SU-DHL-6 (cell line): Measurements from ENCODE around the gene AREG.

Experiments
- H2AFZ ChIP-seq: fragments of 200-600 bp; sonication (generic); 2 replicates; pipeline ENCODE4 v1.6.1; 2014; ENCODE audit warnings: low read depth, mild to moderate bottlenecking, moderate library complexity, mixed read lengths, antibody characterized with exemption, low read length; ENCODE audit not compliant: severe bottlenecking
- H3F3A ChIP-seq: fragments of 200-600 bp; shearing (Covaris generic); 2 replicates; pipeline ENCODE4 v1.6.0; 2016; ENCODE audit warnings: antibody characterized with exemption, mild to moderate bottlenecking; ENCODE audit not compliant: insufficient read depth
- H3K27ac ChIP-seq: fragments of 200-600 bp; sonication (generic); 2 replicates; pipeline ENCODE4 v1.5.1; 2016; ENCODE audit warnings: low read depth, mild to moderate bottlenecking, low read length, moderate library complexity, mixed read lengths
- H3K27me3 ChIP-seq: fragments of 200-600 bp; sonication (generic), shearing (Covaris generic); 2 replicates; pipeline ENCODE4 v1.6.0; 2014; ENCODE audit warnings: mild to moderate bottlenecking, low read length
- H3K36me3 ChIP-seq: fragments of 200-600 bp; sonication (generic); 2 replicates; pipeline ENCODE4 v1.6.1; 2014; ENCODE audit warnings: mild to moderate bottlenecking, low read length, mixed read lengths
- H3K4me2 ChIP-seq: fragments of 300-600, 200-600 bp; shearing (Covaris generic), sonication (generic); 2 replicates; pipeline ENCODE4 v1.6.0; 2014; ENCODE audit warnings: low read length, low read depth, mild to moderate bottlenecking; ENCODE audit not compliant: poor library complexity, severe bottlenecking
- H3K4me3 ChIP-seq: fragments of 200-600 bp; sonication (generic); 2 replicates; pipeline ENCODE4 v1.5.1; 2014; ENCODE audit warnings: antibody characterized with exemption, low read length, mild to moderate bottlenecking, mixed read lengths; ENCODE audit not compliant: insufficient read depth, poor library complexity, severe bottlenecking
- H3K79me2 ChIP-seq: fragments of 200-600 bp; sonication (generic); 2 replicates; pipeline ENCODE4 v1.6.1; 2014; ENCODE audit warnings: mild to moderate bottlenecking, low read length, moderate library complexity; ENCODE audit not compliant: insufficient read depth
- H3K9ac ChIP-seq: fragments of 200-600 bp; sonication (generic); 2 replicates; pipeline ENCODE4 v1.7.0; 2014; ENCODE audit warnings: mild to moderate bottlenecking, low read length
- H3K9me2 ChIP-seq: fragments of 200-600 bp; sonication (generic); replicated peaks from 2 replicates; pipeline ENCODE4 v1.6.1; 2014; ENCODE audit warnings: low read length; ENCODE audit not compliant: insufficient read depth
- H3K9me3 ChIP-seq: fragments of 200-600 bp; sonication (generic); 2 replicates; pipeline ENCODE4 v1.6.1; 2014; ENCODE audit warnings: low read length, mixed read lengths; ENCODE audit not compliant: insufficient read depth
- H4K20me1 ChIP-seq: fragments of 200-600 bp; sonication (generic); 2 replicates; pipeline ENCODE4 v1.6.1; 2014; ENCODE audit warnings: low read depth, mild to moderate bottlenecking, antibody characterized with exemption, low read length, moderate library complexity, mixed read lengths
- EZH2phosphoT487 ChIP-seq: fragments of 200-600 bp; sonication (generic), shearing (Covaris generic); conservative IDR thresholded peaks from 2 replicates; pipeline ENCODE4 v1.6.1; 2018; ENCODE audit warnings: mild to moderate bottlenecking, antibody characterized with exemption, low read length, moderate library complexity, mixed read lengths
- TF ChIP-seq, protein P1 (sequence below): fragments of 200-600 bp; sonication (generic); IDR thresholded peaks from one replicate; pipeline ENCODE4 v1.5.1; 2017; ENCODE audit warnings: antibody characterized with exemption, mild to moderate bottlenecking, low read length, moderate library complexity; ENCODE audit not compliant: insufficient read depth, poor library complexity, severe bottlenecking

Gene AREG

DNA sequence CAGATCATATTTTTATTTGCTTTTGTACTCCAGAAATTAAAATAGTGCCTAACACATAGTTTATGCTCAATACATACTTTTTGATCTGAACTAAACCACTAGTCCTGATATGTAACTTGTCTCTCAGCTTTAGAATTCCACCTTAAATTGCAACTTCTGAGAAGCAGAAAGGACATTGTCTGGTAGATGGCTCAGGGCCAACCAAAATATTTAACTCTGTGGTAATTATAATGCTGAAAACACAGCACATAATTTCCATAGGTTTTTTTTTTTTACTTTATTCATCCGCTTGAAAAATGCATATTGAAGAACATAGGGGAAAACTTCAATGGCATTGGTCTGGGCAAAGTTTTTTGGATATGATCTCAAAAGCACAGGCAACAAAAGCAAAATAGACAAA lies 59.3 kb downstream of the AREG start:
- no peak overlapping the region for H3K4me3 ChIP-seq

More for the DNA sequence above, 59.3 kb downstream of the AREG start:
- Histone ChIP-seq H3K9ac (no peak overlapping the region), H3K79me2 (no peaks in the 10 kb centered on the region), H2AFZ (no peak overlapping the region), H3K4me2 (no peak overlapping the region), H3K27ac (no peak overlapping the region), H3K9me3 (no peaks in the 10 kb centered on the region), H3K9me2 (no peaks in the 10 kb centered on the region), H4K20me1 (no peaks in the 10 kb centered on the region), H3K36me3 (no peaks in the 10 kb centered on the region), H3K27me3 (no peaks in the 10 kb centered on the region), H3F3A (no peaks in the 10 kb centered on the region)
- TF ChIP-seq, protein P1, sequence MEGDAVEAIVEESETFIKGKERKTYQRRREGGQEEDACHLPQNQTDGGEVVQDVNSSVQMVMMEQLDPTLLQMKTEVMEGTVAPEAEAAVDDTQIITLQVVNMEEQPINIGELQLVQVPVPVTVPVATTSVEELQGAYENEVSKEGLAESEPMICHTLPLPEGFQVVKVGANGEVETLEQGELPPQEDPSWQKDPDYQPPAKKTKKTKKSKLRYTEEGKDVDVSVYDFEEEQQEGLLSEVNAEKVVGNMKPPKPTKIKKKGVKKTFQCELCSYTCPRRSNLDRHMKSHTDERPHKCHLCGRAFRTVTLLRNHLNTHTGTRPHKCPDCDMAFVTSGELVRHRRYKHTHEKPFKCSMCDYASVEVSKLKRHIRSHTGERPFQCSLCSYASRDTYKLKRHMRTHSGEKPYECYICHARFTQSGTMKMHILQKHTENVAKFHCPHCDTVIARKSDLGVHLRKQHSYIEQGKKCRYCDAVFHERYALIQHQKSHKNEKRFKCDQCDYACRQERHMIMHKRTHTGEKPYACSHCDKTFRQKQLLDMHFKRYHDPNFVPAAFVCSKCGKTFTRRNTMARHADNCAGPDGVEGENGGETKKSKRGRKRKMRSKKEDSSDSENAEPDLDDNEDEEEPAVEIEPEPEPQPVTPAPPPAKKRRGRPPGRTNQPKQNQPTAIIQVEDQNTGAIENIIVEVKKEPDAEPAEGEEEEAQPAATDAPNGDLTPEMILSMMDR = no peak
- no peak for TF ChIP-seq EZH2phosphoT487
